ENCODE results near the gene DGKK.

DNA sequence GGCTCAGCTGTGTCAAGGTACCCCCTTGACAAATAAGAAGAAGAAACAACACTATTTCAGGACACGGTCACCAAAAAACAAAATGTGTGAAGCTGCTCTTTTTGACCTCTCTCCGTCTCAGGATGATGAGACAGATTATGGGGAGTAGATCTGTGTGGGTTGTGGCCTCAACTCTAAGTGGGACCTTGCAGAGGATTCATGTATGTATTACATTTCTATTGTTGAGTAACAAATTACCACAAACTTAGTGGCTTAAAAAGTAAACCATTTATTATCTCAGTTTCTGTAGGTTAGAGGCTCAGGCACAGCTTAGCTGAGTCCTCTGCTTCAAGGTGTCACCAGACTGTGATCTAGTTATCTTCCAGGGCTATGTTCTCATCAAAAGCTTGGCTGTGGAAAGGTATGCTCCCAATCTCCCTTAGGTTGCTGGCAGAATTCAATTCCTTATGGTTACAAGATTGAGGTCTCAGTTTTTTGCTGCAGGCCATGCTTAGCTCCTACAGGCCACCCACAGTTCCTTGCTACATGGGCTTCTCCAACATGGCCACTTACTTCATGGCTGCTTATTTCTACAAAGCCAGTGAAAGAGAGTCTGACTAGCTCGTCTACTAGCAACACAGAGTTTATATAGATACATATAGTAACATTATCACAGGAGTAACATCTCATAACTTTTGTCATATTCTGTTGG is 28.1 kb downstream of the DGKK start:
- TF ChIP-seq, protein P1, sequence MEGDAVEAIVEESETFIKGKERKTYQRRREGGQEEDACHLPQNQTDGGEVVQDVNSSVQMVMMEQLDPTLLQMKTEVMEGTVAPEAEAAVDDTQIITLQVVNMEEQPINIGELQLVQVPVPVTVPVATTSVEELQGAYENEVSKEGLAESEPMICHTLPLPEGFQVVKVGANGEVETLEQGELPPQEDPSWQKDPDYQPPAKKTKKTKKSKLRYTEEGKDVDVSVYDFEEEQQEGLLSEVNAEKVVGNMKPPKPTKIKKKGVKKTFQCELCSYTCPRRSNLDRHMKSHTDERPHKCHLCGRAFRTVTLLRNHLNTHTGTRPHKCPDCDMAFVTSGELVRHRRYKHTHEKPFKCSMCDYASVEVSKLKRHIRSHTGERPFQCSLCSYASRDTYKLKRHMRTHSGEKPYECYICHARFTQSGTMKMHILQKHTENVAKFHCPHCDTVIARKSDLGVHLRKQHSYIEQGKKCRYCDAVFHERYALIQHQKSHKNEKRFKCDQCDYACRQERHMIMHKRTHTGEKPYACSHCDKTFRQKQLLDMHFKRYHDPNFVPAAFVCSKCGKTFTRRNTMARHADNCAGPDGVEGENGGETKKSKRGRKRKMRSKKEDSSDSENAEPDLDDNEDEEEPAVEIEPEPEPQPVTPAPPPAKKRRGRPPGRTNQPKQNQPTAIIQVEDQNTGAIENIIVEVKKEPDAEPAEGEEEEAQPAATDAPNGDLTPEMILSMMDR (conservative IDR thresholded peaks at IDR 0.05; ENCODE audit: low read length) = no peak
- no peak for TF ChIP-seq EZH2phosphoT487 (IDR thresholded peaks at IDR 0.05; ENCODE audit: borderline replicate concordance)

Data from Loucy (cell line).